Middle frontal gyrus (tissue), 1 donor: Measurements from ENCODE around the gene SPOCK1.

Experiments
- DNase-seq: peaks from one replicate; pipeline ENCODE4 v3.0.0-alpha.2; 2015; ENCODE audit warnings: low spot score; ENCODE audit errors: extremely low spot score

The SPOCK1 gene

GRCh38 chr5:137118629-137119028, 380.5 kb downstream of the SPOCK1 start:
- no peak for DNase-seq

GRCh38 chr5:137115152-137115551, 384.0 kb downstream of the SPOCK1 start:
- DNase-seq, result no peak

GRCh38 chr5:137114529-137114928, 384.6 kb downstream of the SPOCK1 start:
- DNase-seq, result no peak

- no peak for DNase-seq
These were observed 385.2 kb downstream of the SPOCK1 start for GRCh38 chr5:137113939-137114338.

GRCh38 chr5:137113161-137113560, 386.0 kb downstream of the SPOCK1 start:
- DNase-seq, result no peak

- DNase-seq, result no peak
These were observed 393.6 kb downstream of the SPOCK1 start for GRCh38 chr5:137105351-137106035.

- no peak for DNase-seq
These were observed 397.6 kb downstream of the SPOCK1 start for GRCh38 chr5:137101544-137101943.

- no peak for DNase-seq
These were observed 399.5 kb downstream of the SPOCK1 start for GRCh38 chr5:137099651-137100050.

GRCh38 chr5:137098663-137099062, 400.5 kb downstream of the SPOCK1 start:
- no peak for DNase-seq

- no peak for DNase-seq
These were observed 400.9 kb downstream of the SPOCK1 start for GRCh38 chr5:137098238-137098637.

GRCh38 chr5:137097203-137097602, 401.9 kb downstream of the SPOCK1 start:
- no peak for DNase-seq

- no peak for DNase-seq
These were observed 402.7 kb downstream of the SPOCK1 start for GRCh38 chr5:137096149-137097103.

- DNase-seq, result no peak
These were observed 403.5 kb downstream of the SPOCK1 start for GRCh38 chr5:137095597-137095996.

- DNase-seq, result no peak
These were observed 406.3 kb downstream of the SPOCK1 start for GRCh38 chr5:137092831-137093230.

GRCh38 chr5:137091472-137091871, 407.7 kb downstream of the SPOCK1 start:
- DNase-seq, result no peak

- no peak for DNase-seq
These were observed 408.4 kb downstream of the SPOCK1 start for GRCh38 chr5:137090721-137091120.

- DNase-seq, result no peak
These were observed 409.0 kb downstream of the SPOCK1 start for GRCh38 chr5:137090151-137090550.

- no peak for DNase-seq
These were observed 411.0 kb downstream of the SPOCK1 start for GRCh38 chr5:137088175-137088574.

- DNase-seq, result no peak
These were observed 412.8 kb downstream of the SPOCK1 start for GRCh38 chr5:137086342-137086741.

GRCh38 chr5:137085206-137085605, 413.9 kb downstream of the SPOCK1 start:
- no peak for DNase-seq

GRCh38 chr5:137084016-137084415, 415.1 kb downstream of the SPOCK1 start:
- DNase-seq, result no peak

GRCh38 chr5:137082951-137083350, 416.2 kb downstream of the SPOCK1 start:
- no peak for DNase-seq
